GM23338 (cell line): ENCODE results near the gene FLT1. TPM values are rescaled to one million over a fixed set of nuclear protein-coding genes. Genes with fewer than 3 reads are reported as not detected.

ENCODE experiments used
- ATAC-seq: fragments of 200-7000 bp; cut with Tn5 transposase; 3 replicates; pipeline ENCODE4 v1.9.1; 2020
- DNase-seq: peaks from one replicate; pipeline ENCODE4 v3.0.0-alpha.2; 2015; ENCODE audit warnings: low spot score
- H2AFZ ChIP-seq: fragments of 200-600 bp; sonication (generic); 2 replicates; pipeline ENCODE4 v1.8.0; 2016; ENCODE audit warnings: antibody characterized with exemption, mild to moderate bottlenecking, moderate library complexity
- H3F3A ChIP-seq: fragments of 200-600 bp; sonication (generic); replicated peaks from 2 replicates; pipeline ENCODE4 v1.8.0; 2017; ENCODE audit warnings: antibody characterized with exemption, mixed run types, low read depth
- H3K27ac ChIP-seq: fragments of 200-600 bp; sonication (generic); 2 replicates; pipeline ENCODE4 v1.6.1; 2016; ENCODE audit warnings: low read depth
- H3K27me3 ChIP-seq: fragments of 200-600 bp; sonication (generic); 2 replicates; pipeline ENCODE4 v1.8.0; 2016; ENCODE audit warnings: mild to moderate bottlenecking, mixed run types, moderate library complexity; ENCODE audit not compliant: insufficient read depth
- H3K36me3 ChIP-seq: fragments of 200-600 bp; sonication (generic); 2 replicates; pipeline ENCODE4 v1.8.0; 2016; ENCODE audit warnings: mild to moderate bottlenecking; ENCODE audit not compliant: insufficient read depth
- H3K4me1 ChIP-seq: fragments of 200-600 bp; sonication (generic); 2 replicates; pipeline ENCODE4 v1.8.0; 2016; ENCODE audit warnings: mild to moderate bottlenecking, moderate library complexity; ENCODE audit not compliant: insufficient read depth
- H3K4me2 ChIP-seq: fragments of 200-600 bp; sonication (generic); 2 replicates; pipeline ENCODE4 v1.7.1; 2017; ENCODE audit warnings: mixed run types
- H3K4me3 ChIP-seq: fragments of 200-600 bp; sonication (generic); 2 replicates; pipeline ENCODE4 v1.6.1; 2016; ENCODE audit warnings: mixed run types
- H3K79me2 ChIP-seq: fragments of 200-600 bp; sonication (generic); replicated peaks from 2 replicates; pipeline ENCODE4 v1.8.0; 2017; ENCODE audit warnings: mild to moderate bottlenecking; ENCODE audit not compliant: insufficient read depth
- H3K9me2 ChIP-seq: fragments of 200-600 bp; sonication (generic); 2 replicates; pipeline ENCODE4 v1.8.0; 2017; ENCODE audit not compliant: insufficient read depth
- H4K20me1 ChIP-seq: fragments of 200-600 bp; sonication (generic); replicated peaks from 2 replicates; pipeline ENCODE4 v1.8.0; 2017; ENCODE audit warnings: mild to moderate bottlenecking; ENCODE audit not compliant: insufficient read depth
- H3K27ac Mint-ChIP-seq: 2 replicates; pipeline ENCODE4 v1.8.0; 2020; ENCODE audit warnings: inconsistent platforms, mild to moderate bottlenecking, moderate library complexity, mixed read lengths
- H3K27me3 Mint-ChIP-seq: 3 replicates; pipeline ENCODE4 v1.8.0; 2022; ENCODE audit warnings: low read depth, mild to moderate bottlenecking, moderate library complexity, mixed read lengths, inconsistent platforms; ENCODE audit not compliant: insufficient read depth, poor library complexity
- H3K36me3 Mint-ChIP-seq: 3 replicates; pipeline ENCODE4 v1.8.0; 2021; ENCODE audit warnings: low read depth, mild to moderate bottlenecking, inconsistent platforms, moderate library complexity, mixed read lengths
- H3K4me1 Mint-ChIP-seq: 3 replicates; pipeline ENCODE4 v1.8.0; 2020; ENCODE audit warnings: mild to moderate bottlenecking, inconsistent platforms, mixed read lengths
- H3K4me3 Mint-ChIP-seq: 3 replicates; pipeline ENCODE4 v1.8.0; 2021; ENCODE audit warnings: moderate library complexity, mild to moderate bottlenecking, inconsistent platforms, mixed read lengths
- H3K9me3 Mint-ChIP-seq: 3 replicates; pipeline ENCODE4 v1.8.0; 2020; ENCODE audit warnings: moderate library complexity, mild to moderate bottlenecking, inconsistent platforms, mixed read lengths
- CTCF ChIP-seq, 2 experiments: fragments of 200-600 bp in 1 of 2; sonication (generic) in 1 of 2; conservative IDR thresholded peaks; 2 replicates each; pipeline versions ENCODE4 v1.5.1 to v1.6.1; 2016 to 2017; ENCODE audit warnings: antibody characterized with exemption in 2 of 2, low read depth in 2 of 2, mild to moderate bottlenecking in 2 of 2, moderate library complexity in 1 of 2
- ETS1 ChIP-seq: IDR thresholded peaks from 2 replicates; pipeline ENCODE4 v1.6.1; 2016; ENCODE audit warnings: antibody characterized with exemption
- EZH2 ChIP-seq: fragments of 200-600 bp; sonication (generic); IDR thresholded peaks from one replicate; pipeline ENCODE4 v1.8.0; 2017; ENCODE audit warnings: antibody characterized with exemption, mild to moderate bottlenecking, low read depth; ENCODE audit not compliant: unreplicated experiment
- EZH2phosphoT487 ChIP-seq: fragments of 200-600 bp; sonication (generic); IDR thresholded peaks from one replicate; pipeline ENCODE4 v1.8.1; 2018; ENCODE audit warnings: antibody characterized with exemption; ENCODE audit not compliant: unreplicated experiment
- JUNB ChIP-seq: IDR thresholded peaks from one replicate; pipeline ENCODE4 v1.6.1; 2016; ENCODE audit warnings: antibody characterized with exemption; ENCODE audit not compliant: unreplicated experiment
- NANOG ChIP-seq: IDR thresholded peaks from 2 replicates; pipeline ENCODE4 v1.6.1; 2016; ENCODE audit warnings: antibody characterized with exemption, borderline replicate concordance
- POLR2AphosphoS5 ChIP-seq: IDR thresholded peaks from 2 replicates; pipeline ENCODE4 v1.6.1; 2016; ENCODE audit warnings: antibody characterized with exemption, low read depth
- REST ChIP-seq: IDR thresholded peaks from one replicate; pipeline ENCODE4 v1.6.1; 2018; ENCODE audit warnings: antibody characterized with exemption; ENCODE audit not compliant: unreplicated experiment
- STAT1 ChIP-seq: IDR thresholded peaks from one replicate; pipeline ENCODE4 v1.6.1; 2016; ENCODE audit warnings: antibody characterized with exemption; ENCODE audit not compliant: unreplicated experiment
- ZNF114 ChIP-seq: fragments of 250-450 bp; sonication (Bioruptor Pico); IDR thresholded peaks from 2 replicates; pipeline ENCODE4 v1.5.0; 2020; ENCODE audit warnings: mild to moderate bottlenecking, moderate library complexity
- ZNF331 ChIP-seq: fragments of 250-450 bp; sonication (Bioruptor Pico); IDR thresholded peaks from 2 replicates; pipeline ENCODE4 v1.5.0; 2020; ENCODE audit warnings: low read depth, mild to moderate bottlenecking, moderate library complexity
- ZNF462 ChIP-seq: fragments of 250-450 bp; sonication (Bioruptor Pico); IDR thresholded peaks from 2 replicates; pipeline ENCODE4 v1.5.0; 2020; ENCODE audit warnings: mild to moderate bottlenecking, moderate library complexity
- polyA plus RNA-seq: library from polyadenylated mRNA; unstranded; fragments of >200 nt; fragmentation: Nextera tagmentation; extraction: Ambion mirVana; gene quantifications from 2 replicates; pipeline ENCODE4 v1.2.1, GENCODE V29; 2016
- total RNA-seq: library from RNA; depleted of rRNA; stranded (reverse); fragments of >200 nt; shearing (Covaris generic); gene quantifications from 2 replicates; pipeline ENCODE4 v1.2.3, GENCODE V29; 2014

FLT1 gene
- total and polyA plus RNA-seq, 2 experiments from 2014 or later, result 26.8 to 116 TPM

- no peak for TF ChIP-seq ZNF114
- TF ChIP-seq JUNB, result no peak
These were observed 107.0 kb downstream of the FLT1 start (continued) for GRCh38 chr13:28387740-28388501.

GRCh38 chr13:28385362-28385761 is 109.6 kb downstream of the FLT1 start:
- H2AFZ ChIP-seq, result no peak overlapping the region
- H3K4me1 Mint-ChIP-seq, result peaks cover 33% of the 10 kb centered on the region
- no peaks in the 10 kb centered on the region for H4K20me1 ChIP-seq
- H3K27ac ChIP-seq, result no peak overlapping the region
- peaks cover 23% of the 10 kb centered on the region for H3K4me1 ChIP-seq
- H3K79me2 ChIP-seq, result no peaks in the 10 kb centered on the region; the same call in 1 of the 2 replicates
- no peaks in the 10 kb centered on the region for H3F3A ChIP-seq
- H3K9me2 ChIP-seq, result no peaks in the 10 kb centered on the region
- H3K4me3 Mint-ChIP-seq, result no peak overlapping the region
- H3K36me3 Mint-ChIP-seq, result peaks cover 50% of the 10 kb centered on the region
- H3K27me3 Mint-ChIP-seq, result no peaks in the 10 kb centered on the region
- H3K4me2 ChIP-seq, result no peak overlapping the region
- no peak overlapping the region for H3K4me3 ChIP-seq
- H3K9me3 Mint-ChIP-seq, result no peaks in the 10 kb centered on the region
- no peaks in the 10 kb centered on the region for H3K27me3 ChIP-seq
- DNase-seq (no peak), ATAC-seq (no peak)
- peaks cover 18% of the 10 kb centered on the region for H3K36me3 ChIP-seq
- no peak overlapping the region for H3K27ac Mint-ChIP-seq
- TF ChIP-seq NANOG (no peak), EZH2phosphoT487 (no peak), STAT1 (no peak), POLR2AphosphoS5 (no peak), ZNF331 (no peak), ZNF462 (CRISPR knock-in tag) (no peak), CTCF (conservative IDR thresholded peaks at IDR 0.05; ENCODE audit: low read depth in 2 of 2) (no peak), REST (no peak), ZNF114 (no peak), EZH2 (no peak), ETS1 (no peak), JUNB (no peak)
